Measurements from ENCODE around the gene TEX26.

DNA sequence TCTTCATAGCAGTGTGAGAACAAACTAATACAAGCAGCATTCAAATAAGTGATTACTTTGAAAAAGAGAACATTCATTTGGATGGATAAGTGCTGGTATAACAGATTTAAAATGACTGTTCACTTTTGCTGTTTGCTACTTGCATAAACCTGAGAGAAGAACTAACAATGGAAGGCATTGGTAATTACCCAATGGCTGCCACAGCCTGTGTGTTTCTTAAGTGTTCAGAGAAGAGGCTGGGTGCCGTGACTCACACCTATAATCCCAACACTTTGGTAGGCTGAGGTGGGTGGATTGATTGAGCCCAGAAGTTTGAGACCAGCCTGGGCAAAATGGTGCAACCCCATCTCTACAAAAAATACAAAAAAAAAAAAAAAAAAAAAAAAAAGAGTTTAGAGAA lies 4.9 kb upstream of the TEX26 start:
- no peak for TF ChIP-seq CTCF (IDR thresholded peaks at IDR 0.05; ENCODE audit: low read length)
- no peak for TF ChIP-seq EZH2phosphoT487 (IDR thresholded peaks at IDR 0.05; ENCODE audit: low read length)

Measured in MM.1S (cell line).